ENCODE results near the gene CHAD.
"Not testable (repeated sequence)": the region's sequence is repeated elsewhere in the genome, so short reads cannot be mapped to it uniquely, and the experiment has no call there.

CHAD gene

DNA sequence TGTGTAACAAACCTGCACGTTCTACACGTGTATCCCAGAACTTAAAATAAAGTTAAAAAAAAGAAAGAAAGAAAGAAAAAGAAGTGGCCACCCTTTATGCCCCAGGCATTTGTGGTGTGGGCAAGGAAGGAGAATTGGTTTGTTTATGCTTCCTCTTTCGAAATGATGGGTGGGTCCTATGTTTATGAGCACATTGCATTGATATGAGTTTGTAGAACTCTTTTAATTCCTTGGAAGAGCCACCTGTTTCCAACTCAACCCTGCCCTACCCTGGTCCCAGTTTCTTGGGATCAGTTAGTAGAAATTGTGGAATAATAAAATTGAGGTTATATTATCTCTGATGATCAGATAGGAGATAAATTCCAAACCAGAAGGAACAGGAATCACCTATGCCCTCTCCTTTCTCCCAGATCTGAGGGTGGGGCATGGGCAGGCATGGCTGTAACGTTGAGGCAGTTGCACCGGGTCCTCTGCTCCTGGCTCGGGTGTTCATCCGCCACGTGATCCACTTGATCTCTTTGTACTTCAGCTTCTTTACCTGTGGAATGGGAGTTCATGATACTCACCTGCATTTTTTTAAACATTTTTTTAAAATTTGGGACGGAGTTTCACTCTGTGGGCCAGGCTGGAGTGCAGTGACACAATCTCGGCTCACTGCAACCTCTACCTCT is 15.9 kb downstream of the CHAD start:
- DNase-seq, result no peak

DNA sequence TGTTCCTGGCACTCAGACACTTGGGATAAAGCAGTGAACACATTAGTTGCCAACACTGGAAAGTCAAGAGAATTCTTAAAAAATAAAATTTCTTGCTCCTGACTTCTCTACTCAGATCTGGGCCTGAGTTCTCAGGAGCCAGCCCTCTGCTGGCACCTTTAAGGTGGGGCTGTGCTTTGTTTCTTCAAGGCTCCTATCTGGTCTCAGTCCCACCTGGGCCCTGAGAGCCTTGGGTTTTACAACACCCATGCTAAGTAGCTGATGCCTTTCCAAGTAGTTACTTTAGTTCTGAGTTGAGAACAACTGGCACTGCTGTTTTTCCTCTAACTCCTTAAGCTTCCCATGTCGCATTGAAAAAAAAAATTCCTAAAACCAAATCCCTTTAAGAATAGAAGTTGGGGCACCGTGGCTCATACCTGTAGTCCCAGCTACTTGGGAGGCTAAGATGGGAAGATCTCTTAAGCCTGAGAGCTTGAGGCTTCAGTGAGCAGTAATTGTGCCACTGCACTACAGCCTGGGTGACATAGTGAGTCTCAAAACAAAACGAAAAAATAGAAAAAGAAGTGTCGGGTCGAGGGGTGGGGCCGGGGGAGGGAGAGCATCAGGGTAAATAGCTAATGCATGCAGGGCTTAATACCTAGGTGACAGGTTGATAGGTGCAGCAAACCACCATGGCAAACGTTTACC is 16.6 kb downstream of the CHAD start:
- DNase-seq, result no peak

DNA sequence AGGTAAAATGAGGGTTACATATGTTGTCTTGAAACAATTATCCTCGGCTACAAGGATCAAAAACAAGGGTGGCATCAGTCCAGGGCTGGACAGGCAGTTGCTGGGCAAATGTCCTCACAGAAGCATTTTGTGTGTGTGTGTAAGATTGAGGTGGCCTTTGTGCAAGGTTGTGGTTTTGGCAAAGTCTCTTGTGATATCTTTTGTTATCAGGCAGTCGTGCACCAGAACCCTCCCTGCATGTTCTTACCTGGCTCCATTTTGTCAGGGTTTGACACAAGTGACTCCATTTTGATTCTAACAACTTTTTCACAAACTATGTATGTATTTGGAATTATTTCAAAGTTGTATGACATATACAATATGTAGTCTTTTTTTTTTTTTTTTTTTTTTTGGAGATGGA is 20.0 kb downstream of the CHAD start:
- no peak for DNase-seq

DNA sequence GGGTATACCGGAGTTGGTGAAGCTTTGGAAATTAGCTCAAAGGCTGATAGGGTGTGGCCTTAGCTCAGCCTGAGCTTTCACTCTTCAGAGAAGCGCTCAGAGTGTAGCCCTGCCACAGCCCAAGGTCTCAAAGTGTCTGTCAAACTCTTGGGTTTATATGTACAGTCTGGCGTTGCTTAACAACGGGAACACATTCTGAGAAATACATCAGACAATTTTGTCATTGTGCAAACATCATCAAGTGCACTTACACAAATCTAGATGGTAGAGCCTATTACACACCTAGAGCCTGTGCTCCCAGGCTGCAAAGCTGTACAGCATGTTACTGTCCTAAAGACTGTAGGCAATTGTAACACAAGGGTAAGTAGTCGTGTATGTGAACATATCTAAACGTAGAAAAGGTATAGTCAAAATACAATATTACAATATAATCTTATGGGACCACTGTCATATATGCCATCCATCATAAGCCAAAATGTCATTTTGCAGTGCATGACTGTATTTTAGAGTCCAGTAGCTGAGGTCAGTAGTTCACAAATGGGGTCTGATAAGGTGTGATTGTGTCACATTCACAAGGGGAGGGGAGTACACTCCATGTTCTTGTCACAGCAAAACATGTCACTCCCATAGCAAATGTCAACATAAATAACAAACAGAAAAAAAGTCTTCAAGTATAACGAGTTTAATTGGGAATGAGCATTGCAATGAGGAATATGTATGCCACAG is 20.6 kb downstream of the CHAD start:
- DNase-seq, result no peak

DNA sequence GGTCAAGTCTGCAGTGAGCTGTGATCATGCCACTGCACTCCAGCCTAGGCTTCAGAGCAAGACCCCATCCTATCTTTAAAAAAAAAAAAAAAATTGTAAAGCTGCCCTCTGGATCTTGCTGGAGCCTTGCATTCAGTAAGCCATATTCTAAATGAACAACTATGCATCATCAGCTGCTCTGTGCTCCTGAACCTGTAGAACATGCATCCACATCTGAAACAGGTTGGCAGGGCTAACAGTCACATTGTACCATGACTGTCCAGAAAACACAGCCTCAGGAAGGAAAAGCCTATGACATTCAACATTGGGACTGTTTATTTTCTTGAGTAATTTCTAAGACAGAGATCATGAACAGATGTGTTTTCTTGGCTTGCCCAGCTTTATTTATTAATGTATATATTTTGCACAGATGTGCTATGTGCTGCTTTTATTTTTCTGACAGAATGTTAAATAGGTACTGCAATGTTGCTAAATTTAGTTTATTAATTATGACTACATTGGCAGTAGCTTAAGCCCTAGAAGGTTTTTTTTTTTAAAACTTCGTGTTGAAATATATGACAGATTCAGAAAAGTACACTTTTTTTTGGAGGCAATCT is 22.9 kb downstream of the CHAD start:
- no peak for DNase-seq

DNA sequence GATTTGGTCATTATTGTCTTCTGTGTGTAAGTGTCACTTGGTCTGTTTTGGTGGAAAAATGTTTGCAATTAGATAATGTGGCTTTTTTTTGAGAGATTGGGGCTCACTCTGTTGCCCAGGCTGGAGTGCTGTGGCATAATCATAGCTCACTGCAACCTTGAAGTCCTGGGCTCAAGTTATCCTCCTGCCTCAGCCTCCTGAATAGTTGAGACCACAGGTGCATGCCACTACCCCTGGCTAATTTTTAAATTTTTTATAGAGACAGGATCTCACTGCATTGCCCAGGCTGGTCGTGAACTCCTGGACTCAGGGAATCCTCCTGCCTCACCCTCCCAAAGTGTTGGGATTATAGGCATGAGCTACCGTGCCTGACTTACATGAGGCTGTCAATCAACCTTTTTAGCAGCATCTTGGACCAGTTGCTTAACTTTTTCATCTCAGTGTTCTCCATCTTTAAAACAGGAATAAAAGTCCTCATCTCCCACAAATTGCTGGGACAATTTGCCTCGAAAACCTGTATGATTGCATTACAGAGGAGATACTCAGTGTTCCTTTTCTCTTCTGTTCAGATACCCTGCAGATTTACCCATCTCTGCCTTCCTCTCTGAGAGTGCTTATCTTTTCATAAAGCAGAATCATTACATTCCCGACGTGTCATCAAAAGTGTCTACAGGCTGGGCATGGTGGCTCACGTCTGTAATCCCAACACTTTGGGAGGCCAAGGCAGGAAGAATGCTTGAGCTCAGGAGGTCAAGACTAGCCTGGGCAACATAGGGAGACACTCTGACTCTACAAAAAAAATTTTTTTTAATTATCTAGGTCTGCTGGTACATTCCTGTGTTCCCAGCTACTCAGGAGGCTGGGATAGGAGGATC is 23.6 kb downstream of the CHAD start:
- no peak for DNase-seq

DNA sequence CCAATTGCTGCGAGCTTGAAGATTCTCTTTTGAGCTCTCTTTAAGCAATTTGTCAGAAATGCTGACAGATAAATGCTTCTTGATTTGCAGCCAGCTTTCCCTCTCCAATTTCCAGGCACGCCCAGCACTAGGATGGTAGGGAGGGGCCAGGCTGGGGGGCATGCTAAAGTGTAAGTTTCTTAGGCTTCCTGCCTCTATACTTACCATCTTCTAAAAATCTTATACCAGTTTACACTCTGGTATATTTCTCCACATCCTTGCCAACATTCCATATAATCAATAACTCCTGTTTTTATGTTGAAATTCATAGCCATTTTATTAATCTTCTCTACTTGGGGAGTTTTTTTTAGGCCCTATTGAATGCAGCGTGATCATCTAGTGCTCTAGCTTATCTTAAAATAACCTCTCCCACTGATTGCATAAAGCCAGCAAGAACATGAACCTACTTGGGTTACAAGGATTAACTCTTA is 25.1 kb downstream of the CHAD start:
- peak; percentile 76 for DNase-seq

DNA sequence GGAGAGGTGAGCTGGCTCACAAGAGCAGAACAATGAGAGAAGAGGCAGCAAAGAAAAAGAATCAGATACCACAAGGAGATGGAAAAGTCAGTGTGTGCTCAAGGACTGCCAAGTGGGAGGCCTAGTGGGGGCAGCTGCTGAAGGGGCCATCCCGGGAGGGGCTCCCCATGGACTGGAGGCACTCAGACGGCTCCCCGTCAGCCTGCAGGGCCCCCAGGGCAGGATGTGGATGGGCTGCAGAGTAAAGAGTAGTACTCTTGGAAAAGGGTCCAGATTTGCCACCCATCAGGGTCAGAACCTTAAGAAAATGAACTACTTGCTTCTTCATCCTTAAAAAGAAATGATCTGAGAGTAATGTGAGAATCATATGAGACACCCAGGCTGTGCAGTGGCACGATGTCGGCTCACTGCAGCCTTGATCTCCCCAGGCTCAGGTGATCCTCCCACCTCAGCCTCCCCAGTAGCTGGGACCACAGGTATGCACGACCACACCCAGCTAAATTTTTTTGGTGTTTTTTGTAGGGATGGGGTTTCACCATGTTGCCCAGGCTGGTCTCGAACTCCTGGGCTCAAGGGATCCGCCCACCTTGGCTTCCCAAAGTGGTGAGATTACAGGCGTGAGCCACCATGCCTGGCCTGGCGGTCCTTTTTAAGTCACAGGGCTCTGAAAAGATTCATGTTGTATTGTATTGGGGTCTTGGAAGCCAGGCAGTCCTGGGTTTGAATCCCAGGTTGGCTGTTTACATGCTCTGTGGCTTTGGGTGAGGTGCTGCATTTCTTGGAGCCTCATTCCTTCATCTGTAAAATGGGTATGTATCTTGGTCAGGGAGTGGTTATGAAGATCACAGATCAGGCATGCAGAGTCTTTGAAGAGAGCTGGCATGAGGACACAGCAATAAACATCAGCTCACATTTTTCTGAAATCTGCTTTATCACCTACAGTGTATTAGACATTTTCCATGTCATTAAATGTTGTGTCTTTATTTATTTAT is 27.5 kb downstream of the CHAD start:
- DNase-seq, result no peak

DNA sequence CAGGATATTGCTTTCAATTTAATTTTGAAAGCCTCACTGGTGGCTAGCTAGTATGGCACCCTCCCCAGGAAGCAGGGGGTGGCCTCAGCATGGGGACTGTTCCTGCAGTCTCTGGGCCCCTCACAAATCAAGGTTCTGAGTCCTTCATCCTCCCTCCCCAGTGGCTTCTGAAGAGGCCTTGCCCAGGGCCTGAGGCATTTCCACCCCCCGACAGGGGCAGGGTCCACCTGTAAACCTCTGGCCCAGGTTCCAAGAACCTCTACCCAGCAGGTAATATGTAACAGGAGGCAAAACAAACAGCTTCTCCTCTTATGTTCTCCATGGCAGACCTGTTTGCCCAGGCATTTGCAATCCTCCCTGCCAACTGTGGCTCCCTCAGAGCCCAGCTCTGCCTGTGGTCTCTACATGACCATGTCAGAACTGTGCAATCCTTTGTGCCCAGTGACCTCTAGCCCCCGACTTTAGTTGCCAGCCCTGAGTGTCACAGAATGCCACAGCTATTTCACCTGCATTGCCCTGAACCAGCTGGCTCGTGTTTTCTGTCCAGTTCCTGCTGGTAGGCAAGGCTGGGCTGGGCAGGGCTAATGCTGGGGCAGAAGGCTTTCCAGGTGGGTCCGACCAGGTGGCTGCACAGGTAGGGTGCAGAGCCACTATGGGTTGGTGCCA is 28.4 kb downstream of the CHAD start:
- peak; percentile 32 for DNase-seq

DNA sequence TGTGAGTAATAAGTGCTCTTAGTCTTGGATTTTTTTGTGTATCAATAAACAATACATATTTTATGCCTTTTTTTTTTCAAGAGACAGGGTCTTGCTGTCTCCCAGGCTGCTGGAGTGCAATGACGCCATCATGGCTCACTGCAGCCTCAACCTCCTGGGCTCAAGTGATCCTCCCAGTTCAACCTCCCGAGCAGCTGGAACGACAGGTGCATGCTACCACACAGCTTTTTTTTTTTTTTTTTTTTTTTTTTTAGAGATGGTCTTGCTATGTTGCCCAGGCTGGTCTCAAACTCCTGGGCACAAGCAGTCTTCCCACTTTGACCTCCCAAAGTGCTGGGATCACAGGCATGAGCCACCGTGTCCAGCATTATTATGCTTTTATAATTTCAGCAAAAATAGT is 29.7 kb downstream of the CHAD start:
- DNase-seq, result peak; percentile 9

DNA sequence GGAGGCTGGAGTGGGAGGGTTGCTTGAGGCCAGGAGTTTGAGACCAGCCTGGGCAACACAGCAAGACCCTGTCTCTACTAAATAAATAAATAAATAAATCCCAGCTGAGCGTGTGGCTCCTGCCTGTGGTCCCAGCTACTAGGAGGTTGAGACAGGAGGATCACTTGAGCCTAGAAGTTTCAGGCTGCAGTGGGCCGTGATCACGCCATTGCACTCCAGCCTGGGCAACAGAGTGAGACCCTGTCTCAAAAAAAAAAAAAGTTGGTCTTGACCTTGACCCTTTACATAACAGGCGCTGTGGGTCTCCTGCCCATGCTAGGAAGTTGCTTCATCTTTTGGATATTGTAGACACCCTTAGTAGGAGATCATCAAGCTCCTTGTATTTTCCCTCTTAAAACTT is 31.3 kb downstream of the CHAD start:
- DNase-seq, result no peak

DNA sequence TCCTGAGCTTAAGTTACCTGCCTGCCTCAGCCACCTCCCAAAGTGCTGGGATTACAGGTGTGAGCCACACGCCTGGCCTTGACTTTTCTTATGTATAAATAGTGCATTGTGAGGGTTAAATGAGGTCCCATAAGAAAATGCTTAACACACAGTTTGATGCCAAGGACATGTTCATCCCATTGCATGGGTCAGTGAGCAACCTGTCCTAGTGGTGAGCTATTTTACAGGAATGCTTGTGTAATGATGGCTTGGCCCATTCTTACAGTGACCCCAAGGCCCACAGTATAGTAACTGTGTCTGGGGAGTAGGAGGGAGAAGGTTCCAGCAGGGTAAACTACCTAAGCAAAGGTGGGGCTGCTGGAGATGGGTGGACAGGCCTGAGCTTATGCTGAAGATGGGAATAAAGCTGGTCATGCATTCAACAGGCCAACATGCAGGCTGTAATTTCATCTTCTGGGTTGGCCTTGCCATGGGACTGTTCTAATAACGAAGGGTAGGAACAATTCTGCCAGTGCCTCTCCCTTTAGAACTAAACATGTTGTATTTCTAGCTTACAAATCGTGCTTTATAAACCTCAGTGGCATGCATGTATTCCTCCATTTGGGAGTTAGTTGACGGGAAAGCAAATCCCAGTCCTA is 36.4 kb downstream of the CHAD start:
- no peak for DNase-seq

DNA sequence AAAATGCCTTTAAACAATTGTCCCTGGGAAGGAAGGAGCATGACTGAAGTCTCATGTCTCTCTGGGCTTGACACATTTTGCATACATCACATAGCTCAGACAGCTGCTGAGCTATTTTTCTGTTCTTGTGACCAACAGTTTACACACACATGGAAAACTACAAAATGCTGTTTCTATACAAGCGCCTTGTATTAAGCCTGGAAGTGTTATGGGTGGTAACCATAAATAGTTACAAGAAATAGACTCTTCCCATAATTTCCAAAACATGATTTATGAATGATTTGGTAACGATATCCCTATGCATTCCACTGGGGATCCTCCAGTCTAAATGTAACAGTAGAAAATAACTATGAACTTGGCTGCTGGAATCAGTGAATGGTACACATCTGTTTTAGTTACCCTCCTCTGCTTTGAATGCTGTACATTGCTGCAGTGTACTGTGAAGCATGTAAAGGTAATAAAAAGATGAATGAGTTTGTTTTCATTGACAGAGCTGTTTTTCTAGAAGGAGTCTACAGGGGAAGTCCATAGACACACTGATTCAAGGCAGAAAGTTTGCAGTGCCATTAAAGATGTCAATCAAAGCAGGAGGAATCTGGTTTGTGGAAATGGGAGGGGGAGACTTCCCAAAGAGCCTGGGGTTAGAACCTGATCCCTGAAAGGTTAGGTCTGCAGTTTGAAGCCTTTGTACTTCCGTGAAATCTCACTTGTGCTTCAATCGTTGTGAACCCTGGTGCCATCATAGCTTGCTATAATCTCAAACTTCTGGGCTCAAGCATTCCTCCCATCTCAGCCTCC is 37.7 kb downstream of the CHAD start:
- DNase-seq, result no peak

DNA sequence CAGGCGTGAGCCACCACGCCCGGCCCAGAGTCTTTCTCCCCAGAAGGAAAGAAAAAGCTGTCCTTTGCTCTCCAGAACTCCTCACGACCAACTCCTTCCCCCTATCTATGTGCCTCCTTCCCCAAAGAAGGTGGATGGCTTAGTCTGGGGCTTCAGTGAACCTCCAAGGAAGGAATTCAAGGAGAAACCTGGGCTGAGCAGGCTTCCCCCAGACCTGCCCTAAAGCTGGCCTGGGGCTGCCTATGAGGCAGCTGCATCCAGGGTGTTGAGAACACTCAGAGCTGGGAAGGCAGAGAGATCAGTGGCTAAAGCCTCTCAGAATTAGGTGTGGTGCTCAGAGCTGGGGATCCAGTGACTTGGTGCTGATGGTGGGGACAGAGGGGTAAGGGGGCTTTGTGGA is 38.9 kb downstream of the CHAD start:
- no peak for DNase-seq

DNA sequence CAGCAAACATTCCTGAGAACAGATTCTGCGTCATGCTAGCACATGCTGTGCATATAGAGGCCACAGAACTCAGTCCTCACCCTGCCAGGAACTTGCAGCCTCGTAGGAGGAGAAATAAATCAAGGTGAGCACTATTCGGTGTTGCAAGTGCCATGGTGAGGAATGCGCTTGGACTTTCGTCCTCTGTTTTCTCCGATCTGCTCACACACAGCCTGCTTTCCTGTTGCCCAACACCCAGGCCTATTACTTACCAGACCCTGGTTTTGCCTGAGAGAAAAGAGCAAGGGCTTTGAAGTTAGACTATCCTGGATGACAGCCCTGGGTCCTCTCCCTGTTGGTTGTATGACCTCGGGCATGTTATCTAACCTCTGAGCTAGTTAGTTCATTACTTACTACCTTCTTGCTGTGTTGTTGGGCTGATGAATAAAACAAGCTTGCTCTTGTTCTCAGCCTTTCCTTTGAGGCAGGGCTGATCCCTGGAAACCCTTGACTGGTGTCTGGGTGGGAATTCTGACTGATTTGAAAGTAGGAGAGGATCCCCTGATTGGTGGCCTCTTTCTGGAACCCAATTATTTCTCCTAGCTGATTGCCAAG is 39.8 kb downstream of the CHAD start:
- no peak for DNase-seq

DNA sequence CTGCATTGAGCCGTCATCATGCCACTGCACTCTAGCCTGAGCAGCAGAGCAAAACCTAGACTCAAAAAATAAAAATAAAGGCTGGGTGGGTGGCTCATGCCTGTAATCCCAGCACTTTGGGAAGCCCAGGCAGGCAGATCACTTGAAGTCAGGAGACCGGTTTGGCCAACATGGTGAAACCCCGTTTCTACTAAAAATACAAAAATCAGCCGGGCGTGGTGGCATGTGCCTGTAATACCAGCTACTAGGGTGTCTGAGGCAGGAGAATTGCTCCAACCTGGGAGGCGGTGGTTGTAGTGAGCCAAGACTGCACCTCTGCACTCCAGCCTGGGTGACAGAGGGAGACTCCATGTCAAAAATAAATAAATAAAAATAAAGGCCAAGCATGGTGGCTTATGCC is 40.6 kb downstream of the CHAD start:
- DNase-seq, result not testable (repeated sequence)

DNA sequence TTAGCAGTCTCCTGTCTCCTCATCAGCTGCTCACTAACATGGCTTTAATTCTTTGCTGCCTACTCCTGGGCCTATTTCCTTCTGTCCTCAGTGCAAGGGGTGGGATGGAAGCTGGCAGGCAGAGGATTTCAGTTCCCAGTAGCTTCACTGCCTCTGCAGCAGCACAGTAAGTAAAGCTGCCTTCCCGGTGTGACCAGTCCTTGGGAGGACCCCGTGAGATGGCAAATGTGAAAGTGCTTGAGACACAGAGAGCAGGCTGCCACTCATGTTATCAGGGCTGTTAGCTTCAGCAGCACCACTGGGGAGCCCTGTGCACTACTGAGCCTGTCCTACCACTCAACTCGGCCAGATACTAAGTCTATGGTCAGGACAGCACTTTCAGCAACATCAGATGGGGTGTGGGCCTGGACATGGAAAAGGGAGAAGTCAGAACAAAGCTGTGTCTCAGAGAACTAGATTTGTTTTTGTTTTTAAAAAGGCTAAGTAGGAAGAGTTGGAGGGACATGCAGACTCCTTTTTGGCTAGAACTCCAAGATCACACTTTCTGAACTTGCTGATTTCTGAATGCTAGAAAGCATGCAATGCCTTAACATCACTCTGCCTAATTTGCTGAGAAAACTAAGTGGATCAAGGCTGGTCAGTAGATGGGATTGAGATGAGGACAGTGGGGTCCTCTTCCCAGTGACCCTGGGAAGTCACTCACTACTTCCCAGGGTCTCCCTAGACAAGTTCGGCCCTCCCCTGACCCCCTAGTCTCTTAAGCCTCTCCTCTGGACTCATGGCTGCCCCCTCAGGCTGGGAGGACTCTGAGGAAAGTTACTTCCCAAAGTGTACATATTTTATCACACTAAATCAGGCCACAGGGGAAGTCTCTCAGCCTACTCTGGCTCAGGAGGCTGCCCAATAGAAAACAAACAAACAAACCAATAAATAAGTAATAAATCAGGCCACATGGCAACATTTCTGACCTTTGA is 41.6 kb downstream of the CHAD start:
- no peak for DNase-seq

DNA sequence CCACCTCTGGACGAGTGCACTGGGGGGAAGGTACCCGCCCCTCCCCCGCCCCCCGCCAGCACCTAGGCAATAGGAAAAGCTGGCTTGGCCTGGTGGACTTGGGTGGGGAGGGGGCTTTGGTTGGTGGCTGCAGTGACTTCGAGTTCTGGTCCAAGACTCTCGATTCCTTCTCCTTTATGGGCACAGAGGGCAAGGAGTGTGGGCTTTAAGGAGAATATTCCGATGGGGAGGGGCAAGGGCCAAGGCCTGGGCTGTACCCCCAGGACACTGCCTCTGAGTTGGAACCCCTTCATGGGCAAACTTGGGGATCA is 42.3 kb downstream of the CHAD start:
- DNase-seq, result no peak
